Endodermal cell (in vitro differentiated cells): ENCODE measurements around the gene PNMA8C. TPM values are rescaled to one million over a fixed set of nuclear protein-coding genes. Genes with fewer than 3 reads are reported as not detected.

Experiments used
- DNase-seq: peaks from one replicate; pipeline ENCODE4 v3.0.0-alpha.2; 2017
- H3K27ac ChIP-seq: 2 replicates; pipeline ENCODE4 v1.5.1; 2013; ENCODE audit warnings: mild to moderate bottlenecking, low read depth, low read length, moderate library complexity
- H3K27me3 ChIP-seq: 2 replicates; pipeline ENCODE4 v1.6.1; 2013; ENCODE audit warnings: mild to moderate bottlenecking, low read length, moderate library complexity; ENCODE audit not compliant: insufficient read depth, control insufficient read depth, poor library complexity, severe bottlenecking
- H3K36me3 ChIP-seq: 2 replicates; pipeline ENCODE4 v1.7.0; 2013; ENCODE audit warnings: mild to moderate bottlenecking, low read length, moderate library complexity; ENCODE audit not compliant: control insufficient read depth, insufficient read depth
- H3K4me1 ChIP-seq: one replicate; pipeline ENCODE4 v1.7.0; 2013; ENCODE audit warnings: low read length; ENCODE audit not compliant: control insufficient read depth, insufficient read depth
- H3K4me3 ChIP-seq: 2 replicates; pipeline ENCODE4 v1.5.1; 2013; ENCODE audit warnings: mild to moderate bottlenecking, low read length, moderate library complexity
- H3K9ac ChIP-seq: 2 replicates; pipeline ENCODE4 v1.6.1; 2013; ENCODE audit warnings: mild to moderate bottlenecking, low read length, moderate library complexity; ENCODE audit not compliant: poor library complexity, severe bottlenecking; ENCODE audit errors: extremely low read depth
- H3K9me3 ChIP-seq: 2 replicates; pipeline ENCODE4 v1.6.1; 2013; ENCODE audit warnings: mild to moderate bottlenecking, low read length, moderate library complexity; ENCODE audit not compliant: control insufficient read depth
- H3K27ac Mint-ChIP-seq: 2 replicates; pipeline ENCODE4 v1.8.0; 2020; ENCODE audit warnings: mixed read lengths
- H3K27me3 Mint-ChIP-seq: 2 replicates; pipeline ENCODE4 v1.8.0; 2021; ENCODE audit warnings: mild to moderate bottlenecking, mixed read lengths; ENCODE audit not compliant: insufficient read depth
- H3K36me3 Mint-ChIP-seq: 2 replicates; pipeline ENCODE4 v1.8.0; 2020; ENCODE audit warnings: low read depth, mixed read lengths
- H3K4me1 Mint-ChIP-seq: 2 replicates; pipeline ENCODE4 v1.8.0; 2020; ENCODE audit warnings: mixed read lengths
- H3K4me3 Mint-ChIP-seq: 2 replicates; pipeline ENCODE4 v1.8.0; 2020; ENCODE audit warnings: mild to moderate bottlenecking, moderate library complexity, mixed read lengths
- H3K9me3 Mint-ChIP-seq: 2 replicates; pipeline ENCODE4 v1.8.0; 2020; ENCODE audit warnings: mild to moderate bottlenecking, mixed read lengths
- CTCF ChIP-seq: fragments of 200-600 bp; sonication (generic); conservative IDR thresholded peaks from 2 replicates; pipeline ENCODE4 v1.5.0; 2021; ENCODE audit warnings: antibody characterized with exemption, mild to moderate bottlenecking
- WGBS, 2 experiments: methylation state at CpG; one replicate each; pipeline versions ENCODE4 v1.1.5 to v1.1.7; 2013; ENCODE audit warnings: missing lambda C conversion rate in 2 of 2, mixed read lengths in 1 of 2; ENCODE audit not compliant: insufficient coverage in 1 of 2, insufficient read length in 1 of 2; 5-methylcytosine and 5-hydroxymethylcytosine counted together
- total RNA-seq, 2 donors: library from RNA; stranded (reverse); fragmentation: NEBNext Ultra II Directional in 1 of 2; extraction: Animal tissue kit (Norgen Biotek cat#: 25700) in 1 of 2; gene quantifications; 2 replicates in 1 of 2; 3 replicates in 1 of 2; pipeline ENCODE4 v1.2.1, GENCODE V29; 2021

The PNMA8C gene
- total RNA-seq, 2 donors from 2014 or later: 0.20 to 0.33 TPM

- Mint-ChIP-seq H3K9me3 (no peaks in the 10 kb centered on the region), H3K4me3 (no peak overlapping the region), H3K4me1 (peaks cover 2% of the 10 kb centered on the region), H3K27me3 (peaks cover 46% of the 10 kb centered on the region), H3K27ac (no peak overlapping the region), H3K36me3 (no peaks in the 10 kb centered on the region)
- Histone ChIP-seq H3K9ac (no peak overlapping the region), H3K4me1 (no peaks in the 10 kb centered on the region), H3K36me3 (no peaks in the 10 kb centered on the region), H3K9me3 (no peaks in the 10 kb centered on the region), H3K27me3 (peaks cover 18% of the 10 kb centered on the region), H3K4me3 (no peak overlapping the region), H3K27ac (no peak overlapping the region)
- peak; percentile 86 for DNase-seq
- TF ChIP-seq CTCF: peak; percentile 69
- WGBS, 2 experiments: 56 to 63% methylated on average over 5 to 10 of the region's 10 CpGs
Measured at GRCh38 chr19:46431824-46432223, 3.1 kb upstream of the PNMA8C start.

GRCh38 chr19:46429999-46430398, 1.3 kb upstream of the PNMA8C start:
- WGBS, 2 experiments: 91 to 93% methylated on average over 3 to 4 of the region's 4 CpGs
- no peak overlapping the region for H3K4me3 ChIP-seq
- H3K27me3 Mint-ChIP-seq: peaks cover 49% of the 10 kb centered on the region
- H3K4me1 ChIP-seq: no peaks in the 10 kb centered on the region
- H3K4me3 Mint-ChIP-seq: no peak overlapping the region
- DNase-seq: no peak
- H3K4me1 Mint-ChIP-seq: peaks cover 10% of the 10 kb centered on the region
- H3K9me3 Mint-ChIP-seq: no peaks in the 10 kb centered on the region
- no peaks in the 10 kb centered on the region for H3K36me3 ChIP-seq
- no peak overlapping the region for H3K27ac Mint-ChIP-seq
- peaks cover 18% of the 10 kb centered on the region for H3K27me3 ChIP-seq
- H3K36me3 Mint-ChIP-seq: no peaks in the 10 kb centered on the region
- H3K9me3 ChIP-seq: no peaks in the 10 kb centered on the region
- TF ChIP-seq CTCF: no peak
- H3K9ac ChIP-seq: no peak overlapping the region
- H3K27ac ChIP-seq: no peak overlapping the region

- Mint-ChIP-seq H3K36me3 (no peaks in the 10 kb centered on the region), H3K9me3 (no peaks in the 10 kb centered on the region), H3K27ac (no peak overlapping the region), H3K4me1 (peaks cover 10% of the 10 kb centered on the region), H3K4me3 (peak overlapping the region; percentile 46), H3K27me3 (peaks cover 48% of the 10 kb centered on the region)
- Histone ChIP-seq H3K36me3 (no peaks in the 10 kb centered on the region), H3K27ac (no peak overlapping the region), H3K4me1 (no peaks in the 10 kb centered on the region), H3K9me3 (no peaks in the 10 kb centered on the region), H3K9ac (no peak overlapping the region), H3K4me3 (no peak overlapping the region), H3K27me3 (peaks cover 18% of the 10 kb centered on the region)
- no peak for DNase-seq
- TF ChIP-seq CTCF: no peak
- WGBS, 2 experiments: 86 to 91% methylated on average over 11 to 17 of the region's 17 CpGs
Measured at GRCh38 chr19:46427518-46428045, 1.2 kb downstream of the PNMA8C start.
